PC-3 (cell line): ENCODE measurements around the gene CHD5.

Experiments used
- CTCF ChIP-seq: fragments of 300-600 bp; sonication (generic); conservative IDR thresholded peaks from 2 replicates; pipeline ENCODE4 v1.5.1; 2017; ENCODE audit warnings: antibody characterized with exemption, low read depth, mild to moderate bottlenecking, low read length
- EZH2 ChIP-seq: fragments of 300-600 bp; sonication (generic); IDR thresholded peaks from one replicate; pipeline ENCODE4 v1.6.1; 2017; ENCODE audit warnings: antibody characterized with exemption, mild to moderate bottlenecking, low read length; ENCODE audit not compliant: unreplicated experiment

- TF ChIP-seq CTCF (no peak), EZH2 (no peak)
These were observed 18.7 kb upstream of the CHD5 start for GRCh38 chr1:6198646-6199297.
